ENCODE results near the gene IPO11. TPM values are rescaled to one million over a fixed set of nuclear protein-coding genes. Genes with fewer than 3 reads are reported as not detected.

Gene IPO11
- total RNA-seq, 1 experiment from 2014 or later: 66.5 TPM

DNA sequence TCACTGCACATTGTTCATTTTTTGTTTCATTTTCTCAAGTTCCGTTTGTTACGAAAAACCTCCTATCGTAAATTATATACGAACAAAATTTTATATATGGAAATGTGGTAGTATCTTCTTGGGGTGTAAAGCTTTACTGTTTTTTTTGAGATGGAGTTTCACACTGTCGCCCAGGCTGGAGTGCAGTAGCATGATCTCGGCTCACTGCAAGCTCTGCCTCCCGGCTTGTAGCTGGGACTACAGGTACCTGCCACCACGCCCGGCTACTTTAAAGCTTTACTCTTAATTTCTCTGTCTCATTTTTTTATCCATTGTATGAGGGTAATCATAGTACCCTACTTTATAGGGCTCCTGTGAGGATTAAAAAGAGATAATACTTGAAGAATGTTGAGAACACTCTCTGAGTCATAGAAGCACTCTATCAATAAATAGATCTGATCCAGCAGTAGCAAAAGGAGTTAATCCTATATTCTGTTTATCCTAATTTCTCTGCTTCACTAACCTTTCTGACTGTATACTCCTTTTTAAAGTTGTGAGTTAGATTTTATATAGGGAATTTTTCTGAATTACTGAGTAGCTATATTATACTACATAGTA lies 160.5 kb downstream of the IPO11 start:
- TF ChIP-seq CTCF (conservative IDR thresholded peaks at IDR 0.05; ENCODE audit: low read depth, low read length) (no peak), EZH2 (IDR thresholded peaks at IDR 0.05; ENCODE audit: borderline replicate concordance, low read depth, low read length, poor library complexity, severe bottlenecking) (no peak)
- BruUV-seq (replicated peaks): no TSS peak
- no peak overlapping the region for H3K4me3 ChIP-seq (ENCODE audit: low read depth, low read length, poor library complexity, severe bottlenecking)
- POLR2A ChIA-PET (ENCODE audit: low non-redundant PET): no interaction called here
- no peak for DNase-seq (ENCODE audit: low spot score)
- H3K36me3 ChIP-seq (ENCODE audit: insufficient read depth, low read length, poor library complexity, severe bottlenecking): no peaks in the 10 kb centered on the region
- no peaks in the 10 kb centered on the region for H3K27me3 ChIP-seq (replicated peaks; ENCODE audit: insufficient read depth, low read depth, low read length, poor library complexity)
- H3K27ac ChIP-seq (ENCODE audit: low read depth, low read length, poor library complexity, severe bottlenecking): no peak overlapping the region
- intact Hi-C loops (cut with micrococcal nuclease; ENCODE audit: unreplicated experiment): no loop called here
- no peaks in the 10 kb centered on the region for H3K9me3 ChIP-seq (ENCODE audit: low read depth, low read length, poor library complexity, severe bottlenecking)
- peaks cover 48% of the 10 kb centered on the region for H3K4me1 ChIP-seq (ENCODE audit: insufficient read depth, low read length, poor library complexity, severe bottlenecking)
- CTCF ChIA-PET: no interaction called here

GRCh38 chr5:62574599-62574998 lies 162.0 kb downstream of the IPO11 start:
- intact Hi-C loops (cut with micrococcal nuclease; ENCODE audit: unreplicated experiment): no loop called here
- TF ChIP-seq CTCF (conservative IDR thresholded peaks at IDR 0.05; ENCODE audit: low read depth, low read length) (no peak), EZH2 (IDR thresholded peaks at IDR 0.05; ENCODE audit: borderline replicate concordance, low read depth, low read length, poor library complexity, severe bottlenecking) (no peak)
- Histone ChIP-seq H3K27me3 (replicated peaks; ENCODE audit: insufficient read depth, low read depth, low read length, poor library complexity) (no peaks in the 10 kb centered on the region), H3K36me3 (ENCODE audit: insufficient read depth, low read length, poor library complexity, severe bottlenecking) (no peaks in the 10 kb centered on the region), H3K9me3 (ENCODE audit: low read depth, low read length, poor library complexity, severe bottlenecking) (no peaks in the 10 kb centered on the region), H3K4me3 (ENCODE audit: low read depth, low read length, poor library complexity, severe bottlenecking) (no peak overlapping the region), H3K4me1 (ENCODE audit: insufficient read depth, low read length, poor library complexity, severe bottlenecking) (peaks cover 50% of the 10 kb centered on the region), H3K27ac (ENCODE audit: low read depth, low read length, poor library complexity, severe bottlenecking) (no peak overlapping the region)
- POLR2A ChIA-PET (ENCODE audit: low non-redundant PET): no interaction called here
- BruUV-seq (replicated peaks): no TSS peak
- CTCF ChIA-PET: no interaction called here
- no peak for DNase-seq (ENCODE audit: low spot score)

DNA sequence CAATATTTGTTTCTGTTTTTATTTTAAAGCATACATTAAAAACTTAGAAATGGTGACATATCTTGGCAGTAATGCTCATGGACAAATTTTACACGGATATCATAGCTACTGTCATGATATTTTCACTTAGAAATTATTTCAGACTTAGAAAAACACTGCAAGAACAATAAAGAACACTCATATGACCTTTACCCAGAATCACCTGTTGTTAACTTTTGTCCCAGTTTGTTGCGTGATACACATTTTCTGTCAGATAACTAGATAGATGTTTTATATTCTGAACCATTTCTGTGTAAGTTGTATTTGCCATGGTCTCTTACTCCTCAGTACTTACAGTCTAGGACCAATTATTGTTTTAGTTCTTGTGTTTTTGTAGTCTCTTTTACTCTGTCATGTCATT lies 162.5 kb downstream of the IPO11 start:
- Histone ChIP-seq H3K36me3 (ENCODE audit: insufficient read depth, low read length, poor library complexity, severe bottlenecking) (no peaks in the 10 kb centered on the region), H3K4me1 (ENCODE audit: insufficient read depth, low read length, poor library complexity, severe bottlenecking) (peaks cover 55% of the 10 kb centered on the region), H3K27me3 (replicated peaks; ENCODE audit: insufficient read depth, low read depth, low read length, poor library complexity) (no peaks in the 10 kb centered on the region), H3K4me3 (ENCODE audit: low read depth, low read length, poor library complexity, severe bottlenecking) (no peak overlapping the region), H3K27ac (ENCODE audit: low read depth, low read length, poor library complexity, severe bottlenecking) (no peak overlapping the region), H3K9me3 (ENCODE audit: low read depth, low read length, poor library complexity, severe bottlenecking) (no peaks in the 10 kb centered on the region)
- ChIA-PET CTCF (no interaction called here), POLR2A (ENCODE audit: low non-redundant PET) (no interaction called here)
- BruUV-seq (replicated peaks): no TSS peak
- no peak for DNase-seq (ENCODE audit: low spot score)
- TF ChIP-seq CTCF (conservative IDR thresholded peaks at IDR 0.05; ENCODE audit: low read depth, low read length): no peak
- no peak for TF ChIP-seq EZH2 (IDR thresholded peaks at IDR 0.05; ENCODE audit: borderline replicate concordance, low read depth, low read length, poor library complexity, severe bottlenecking)
- intact Hi-C loops (cut with micrococcal nuclease; ENCODE audit: unreplicated experiment): no loop called here

Data from A673 (cell line).